Esophagus (tissue), 2 donors: Measurements from ENCODE around the gene SORCS2. TPM values are rescaled to one million over a fixed set of nuclear protein-coding genes. Genes with fewer than 3 reads are reported as not detected.

Experiments
- H3K27ac ChIP-seq, 2 donors: one replicate each; pipeline ENCODE4 v1.5.1; 2013; ENCODE audit warnings: low read depth in 2 of 2, mild to moderate bottlenecking in 2 of 2, inconsistent platforms in 1 of 2, low read length in 1 of 2, moderate library complexity in 1 of 2
- H3K27me3 ChIP-seq, 2 donors: one replicate each; pipeline ENCODE4 v1.6.1; 2013; ENCODE audit warnings: low read length in 2 of 2, control low read depth in 1 of 2, mild to moderate bottlenecking in 1 of 2; ENCODE audit not compliant: insufficient read depth in 2 of 2, control insufficient read depth in 1 of 2
- H3K36me3 ChIP-seq, 2 donors: one replicate each; pipeline ENCODE4 v1.6.1; 2013; ENCODE audit warnings: low read length in 1 of 2; ENCODE audit not compliant: control insufficient read depth in 2 of 2, insufficient read depth in 2 of 2
- H3K4me1 ChIP-seq, 2 donors: one replicate each; pipeline ENCODE4 v1.6.1; 2013; ENCODE audit warnings: low read length in 1 of 2; ENCODE audit not compliant: control insufficient read depth in 2 of 2, insufficient read depth in 2 of 2
- H3K4me3 ChIP-seq, 2 donors: one replicate each; pipeline ENCODE4 v1.5.1; 2013; ENCODE audit warnings: low read length in 2 of 2, mild to moderate bottlenecking in 2 of 2, low read depth in 1 of 2, moderate library complexity in 1 of 2
- H3K9me3 ChIP-seq, 2 donors: one replicate each; pipeline ENCODE4 v1.6.1; 2013; ENCODE audit warnings: mild to moderate bottlenecking in 2 of 2, low read depth in 1 of 2, low read length in 1 of 2, moderate library complexity in 1 of 2; ENCODE audit not compliant: control insufficient read depth in 2 of 2, insufficient read depth in 1 of 2
- WGBS, 2 donors: extraction: QIAGEN DNeasy Blood & Tissue Kit; methylation state at CpG; one replicate each; pipeline ENCODE4 v1.1.7; 2013; 5-methylcytosine and 5-hydroxymethylcytosine counted together
- polyA plus RNA-seq, 2 donors: library from polyadenylated mRNA; stranded (reverse); fragments of 200-250 nt; gene quantifications; one replicate each; pipeline ENCODE4 v1.2.3, GENCODE V29; 2013
- donor health status: healthy with polysubstance abuse.
- donor health status: Bipolar disorder and iron deficiency.

The SORCS2 gene
- polyA plus RNA-seq, 2 donors = 1.1 to 1.2 TPM

DNA sequence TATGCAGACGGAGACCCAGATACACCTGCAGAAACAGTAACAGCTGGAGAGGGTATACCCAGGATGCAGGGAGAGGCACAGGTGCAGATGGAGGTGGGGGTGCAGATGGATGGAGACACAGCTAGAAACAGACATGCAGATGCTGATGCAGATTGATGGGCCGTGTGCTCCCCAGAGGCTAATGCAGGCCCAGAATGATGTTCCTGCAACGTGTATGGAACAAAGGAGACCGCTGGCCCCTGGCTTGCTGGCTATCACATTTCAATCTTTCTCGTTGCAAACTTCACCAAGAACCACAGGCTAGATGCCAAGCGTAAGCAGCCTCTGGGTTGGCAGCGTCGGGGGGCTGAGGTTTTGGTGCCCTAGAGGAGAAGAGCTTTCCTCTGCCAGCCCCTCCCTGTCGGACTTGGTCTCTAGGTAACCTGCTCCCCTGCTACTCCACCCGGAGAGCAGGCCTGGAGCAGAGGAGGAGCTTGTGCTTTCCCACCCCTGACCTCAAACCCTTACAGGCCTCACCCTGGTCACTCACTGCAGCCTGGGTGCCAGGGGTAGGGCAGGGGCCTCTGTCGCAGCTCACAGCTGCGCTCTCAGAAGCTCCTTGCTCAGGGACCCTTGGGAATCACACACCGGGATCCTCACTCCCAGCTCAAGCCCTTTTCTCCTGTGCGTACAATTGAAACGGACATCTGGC lies 311.4 kb downstream of the SORCS2 start:
- H3K4me1 ChIP-seq = no peaks in the 10 kb centered on the region
- WGBS, 2 donors = 71 to 78% methylated on average over 15 of the region's 15 CpGs
- H3K36me3 ChIP-seq = no peaks in the 10 kb centered on the region
- no peak overlapping the region for H3K27ac ChIP-seq
- no peaks in the 10 kb centered on the region for H3K27me3 ChIP-seq
- no peak overlapping the region for H3K4me3 ChIP-seq
- no peaks in the 10 kb centered on the region for H3K9me3 ChIP-seq

DNA sequence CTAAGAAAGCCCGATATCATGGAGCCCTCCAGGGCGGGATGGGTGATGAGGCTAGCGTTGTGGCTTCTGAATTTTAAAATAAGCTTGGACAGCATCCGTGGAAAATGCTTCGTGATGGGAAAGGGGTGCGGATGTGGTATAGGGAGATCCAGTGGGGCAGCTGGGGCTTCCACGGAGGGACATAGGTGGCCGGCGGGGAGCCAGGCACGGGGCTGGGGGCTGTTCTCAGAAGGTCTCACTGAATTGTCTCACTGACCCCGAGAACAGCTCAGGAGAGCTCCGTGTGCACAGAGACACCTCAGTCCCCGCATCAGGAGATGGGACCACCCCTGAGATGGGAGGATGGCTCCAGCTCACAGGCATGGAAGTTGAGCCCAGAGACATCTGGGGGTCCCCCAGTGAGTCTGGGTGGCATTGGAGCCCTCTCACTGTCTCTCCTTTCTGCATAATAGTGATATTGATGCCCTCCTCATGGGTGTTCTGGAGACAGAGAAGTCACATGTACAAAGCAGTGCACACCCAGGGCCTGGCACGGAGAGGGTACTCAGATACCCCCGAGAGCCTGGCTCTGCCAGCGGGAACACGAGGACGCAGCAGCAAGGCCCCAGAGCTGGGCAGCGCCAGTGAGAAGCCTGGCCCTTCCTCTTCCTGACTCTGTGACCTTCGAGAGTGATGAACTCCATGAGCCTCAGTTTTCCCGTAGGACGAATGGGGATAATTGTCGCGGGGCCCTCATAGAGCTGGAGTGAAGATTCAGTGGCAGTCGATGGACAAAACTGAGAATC lies 313.0 kb downstream of the SORCS2 start:
- H3K27ac ChIP-seq = no peak overlapping the region
- no peaks in the 10 kb centered on the region for H3K27me3 ChIP-seq
- H3K36me3 ChIP-seq = no peaks in the 10 kb centered on the region
- no peaks in the 10 kb centered on the region for H3K4me1 ChIP-seq
- no peak overlapping the region for H3K4me3 ChIP-seq
- no peaks in the 10 kb centered on the region for H3K9me3 ChIP-seq
- WGBS, 2 donors = 92 to 93% methylated on average over 25 of the region's 25 CpGs

GRCh38 chr4:7506119-7506518 lies 313.8 kb downstream of the SORCS2 start:
- H3K36me3 ChIP-seq = no peaks in the 10 kb centered on the region
- no peaks in the 10 kb centered on the region for H3K27me3 ChIP-seq
- 76 to 77% methylated on average over 9 of the region's 9 CpGs for WGBS, 2 donors

DNA sequence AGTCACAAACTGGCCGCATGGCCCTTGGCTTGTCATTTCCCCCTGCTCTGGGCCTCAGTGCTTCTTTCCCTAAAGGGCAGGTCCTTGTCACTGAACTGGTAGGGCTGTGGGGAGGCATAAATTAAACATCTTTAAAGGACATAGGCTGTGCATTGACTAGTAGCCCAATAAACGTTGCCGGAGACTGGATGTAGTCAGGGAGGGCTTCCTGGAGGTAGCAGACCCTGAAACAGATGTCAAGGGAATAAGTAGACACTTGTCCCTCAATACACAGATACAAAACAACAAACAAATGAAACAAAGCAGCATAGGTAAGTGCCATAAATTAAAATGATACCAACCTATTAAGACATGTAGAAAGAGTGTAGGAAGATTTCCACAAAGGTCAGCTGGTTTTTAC lies 314.2 kb downstream of the SORCS2 start:
- H3K27me3 ChIP-seq = no peaks in the 10 kb centered on the region
- H3K36me3 ChIP-seq = no peaks in the 10 kb centered on the region
- no peaks in the 10 kb centered on the region for H3K9me3 ChIP-seq
- H3K4me1 ChIP-seq = no peaks in the 10 kb centered on the region
- WGBS, 2 donors = 80 to 83% methylated on average over 3 of the region's 3 CpGs
- no peak overlapping the region for H3K27ac ChIP-seq
- H3K4me3 ChIP-seq = no peak overlapping the region

More at GRCh38 chr4:7506119-7506518, 313.8 kb downstream of the SORCS2 start:
- H3K27ac ChIP-seq = no peak overlapping the region
- no peaks in the 10 kb centered on the region for H3K4me1 ChIP-seq
- H3K9me3 ChIP-seq = no peaks in the 10 kb centered on the region
- H3K4me3 ChIP-seq = no peak overlapping the region

DNA sequence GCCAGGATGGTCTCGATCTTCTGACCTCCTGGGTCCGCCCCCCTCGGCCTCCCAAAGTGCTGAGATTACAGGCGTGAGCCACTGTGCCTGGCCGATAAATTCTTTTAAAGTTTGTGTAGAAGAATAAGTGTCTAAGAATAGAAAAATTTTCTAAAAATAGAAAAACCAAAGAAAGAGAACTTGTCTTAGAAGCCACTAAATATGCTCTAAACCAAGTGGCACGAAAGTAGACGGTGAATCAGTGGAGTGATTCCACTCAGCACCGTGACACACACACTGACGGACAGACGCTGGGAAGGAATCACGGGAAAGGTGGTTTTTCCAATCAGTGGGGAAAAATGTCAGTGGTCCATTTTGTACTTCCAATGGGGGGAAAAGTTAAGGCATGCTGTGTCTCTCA lies 315.0 kb downstream of the SORCS2 start:
- no peaks in the 10 kb centered on the region for H3K27me3 ChIP-seq
- no peak overlapping the region for H3K27ac ChIP-seq
- H3K9me3 ChIP-seq = no peaks in the 10 kb centered on the region
- WGBS, 2 donors = 72 to 77% methylated on average over 11 of the region's 11 CpGs
- H3K4me1 ChIP-seq = no peaks in the 10 kb centered on the region
- H3K36me3 ChIP-seq = no peaks in the 10 kb centered on the region
- no peak overlapping the region for H3K4me3 ChIP-seq

- Histone ChIP-seq H3K9me3 (no peaks in the 10 kb centered on the region), H3K4me1 (peaks cover 0 to 2% of the 10 kb centered on the region in 2 donors), H3K27me3 (no peaks in the 10 kb centered on the region), H3K4me3 (no peak overlapping the region), H3K36me3 (no peaks in the 10 kb centered on the region), H3K27ac (no peak overlapping the region)
- WGBS, 2 donors = 78 to 85% methylated on average over 27 of the region's 27 CpGs
These were observed 317.7 kb downstream of the SORCS2 start for GRCh38 chr4:7510066-7510465.

DNA sequence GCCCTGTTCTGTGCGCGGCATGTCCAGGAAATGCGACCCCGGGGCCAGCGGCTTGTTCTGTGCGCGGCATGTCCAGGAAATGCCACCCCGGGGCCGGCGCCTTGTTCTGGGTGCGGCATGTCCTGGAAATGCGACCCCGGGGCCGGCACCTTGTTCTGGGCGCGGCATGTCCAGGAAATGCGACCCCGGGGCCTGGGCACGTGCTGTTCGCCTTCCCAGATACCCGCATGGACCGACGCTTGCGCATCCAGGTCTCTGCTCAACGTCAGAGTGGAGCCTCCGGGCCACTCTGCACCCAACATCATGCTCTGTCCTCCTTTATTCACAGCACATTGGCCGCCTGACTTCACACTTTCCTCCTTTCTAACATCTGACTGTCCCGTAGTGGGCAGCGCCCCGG lies 318.2 kb downstream of the SORCS2 start:
- no peak overlapping the region for H3K4me3 ChIP-seq
- H3K27me3 ChIP-seq = no peaks in the 10 kb centered on the region
- no peaks in the 10 kb centered on the region for H3K9me3 ChIP-seq
- 80 to 81% methylated on average over 30 of the region's 30 CpGs for WGBS, 2 donors
- peaks cover 0 to 2% of the 10 kb centered on the region in 2 donors for H3K4me1 ChIP-seq
- no peak overlapping the region for H3K27ac ChIP-seq
- H3K36me3 ChIP-seq = no peaks in the 10 kb centered on the region

GRCh38 chr4:7511525-7511924 lies 319.2 kb downstream of the SORCS2 start:
- WGBS, 2 donors = 55 to 69% methylated on average over 7 of the region's 7 CpGs
- Histone ChIP-seq H3K27me3 (no peaks in the 10 kb centered on the region), H3K36me3 (no peaks in the 10 kb centered on the region), H3K4me3 (no peak overlapping the region), H3K4me1 (peaks cover 0 to 2% of the 10 kb centered on the region in 2 donors), H3K27ac (no peak overlapping the region), H3K9me3 (no peaks in the 10 kb centered on the region)

DNA sequence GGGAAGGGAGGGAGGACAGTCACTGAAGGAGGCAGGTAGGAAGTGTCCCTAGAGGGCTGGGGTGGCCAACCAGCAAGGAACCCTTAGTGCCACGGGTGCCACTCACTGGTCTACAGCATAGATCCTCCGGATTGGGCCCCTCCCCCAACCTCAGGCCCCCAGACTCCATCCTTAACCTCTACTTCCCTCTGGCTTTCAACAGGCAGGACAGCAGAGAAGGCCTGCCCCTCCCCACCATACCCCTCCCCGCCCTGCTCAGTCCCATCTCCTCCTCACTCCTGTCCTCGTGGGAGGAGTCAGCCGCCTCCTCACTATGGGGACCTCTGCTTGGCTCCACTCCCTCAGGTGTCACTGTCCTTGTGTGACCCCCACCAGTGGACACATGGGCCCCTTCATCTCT lies 320.1 kb downstream of the SORCS2 start:
- no peaks in the 10 kb centered on the region for H3K9me3 ChIP-seq
- H3K36me3 ChIP-seq = no peaks in the 10 kb centered on the region
- WGBS, 2 donors = 59 to 78% methylated on average over 3 to 5 of the region's 5 CpGs
- peaks cover 0 to 2% of the 10 kb centered on the region in 2 donors for H3K4me1 ChIP-seq
- no peak overlapping the region for H3K27ac ChIP-seq
- H3K4me3 ChIP-seq = no peak overlapping the region
- no peaks in the 10 kb centered on the region for H3K27me3 ChIP-seq
